OCI-LY1 (cell line): ENCODE measurements around the gene RXYLT1.

Experiments
- H2AFZ ChIP-seq: fragments of 200-600 bp; sonication (generic), shearing (Covaris generic); 2 replicates; pipeline ENCODE4 v1.6.0; 2014; ENCODE audit warnings: antibody characterized with exemption, mild to moderate bottlenecking, low read length
- H3F3A ChIP-seq: fragments of 200-600 bp; sonication (generic), shearing (Covaris generic); 2 replicates; pipeline ENCODE4 v1.6.0; 2014; ENCODE audit warnings: mild to moderate bottlenecking, antibody characterized with exemption, low read length, moderate library complexity; ENCODE audit not compliant: insufficient read depth
- H3K27ac ChIP-seq: fragments of 200-600 bp; sonication (generic); 2 replicates; pipeline ENCODE4 v1.5.1; 2014; ENCODE audit warnings: low read length, mixed run types, mild to moderate bottlenecking, low read depth; ENCODE audit not compliant: poor library complexity, severe bottlenecking
- H3K27me3 ChIP-seq: fragments of 200-600 bp; sonication (generic); 2 replicates; pipeline ENCODE4 v1.6.0; 2014; ENCODE audit warnings: antibody characterized with exemption, mild to moderate bottlenecking, low read length, moderate library complexity; ENCODE audit not compliant: insufficient read depth
- H3K36me3 ChIP-seq: fragments of 200-600 bp; sonication (generic); 2 replicates; pipeline ENCODE4 v1.6.1; 2014; ENCODE audit warnings: mild to moderate bottlenecking, antibody characterized with exemption, low read length, moderate library complexity, mixed read lengths; ENCODE audit not compliant: insufficient read depth
- H3K4me1 ChIP-seq: fragments of 200-600 bp; sonication (generic); 2 replicates; pipeline ENCODE4 v1.5.1; 2014; ENCODE audit warnings: mild to moderate bottlenecking, low read length, moderate library complexity; ENCODE audit not compliant: insufficient read depth, severe bottlenecking
- H3K4me2 ChIP-seq: fragments of 200-600 bp; sonication (generic), shearing (Covaris generic); 2 replicates; pipeline ENCODE4 v1.6.1; 2014; ENCODE audit warnings: low read length
- H3K4me3 ChIP-seq: fragments of 200-600 bp; sonication (generic); 2 replicates; pipeline ENCODE4 v1.5.1; 2014; ENCODE audit warnings: low read length, low read depth, mild to moderate bottlenecking, mixed read lengths; ENCODE audit not compliant: poor library complexity, severe bottlenecking
- H3K79me2 ChIP-seq: fragments of 200-600 bp; shearing (Covaris generic); 2 replicates; pipeline ENCODE4 v1.6.1; 2016; ENCODE audit warnings: mixed run types, low read length, mixed read lengths; ENCODE audit not compliant: insufficient read depth
- H3K9ac ChIP-seq: fragments of 200-600 bp; sonication (generic), shearing (Covaris generic); 2 replicates; pipeline ENCODE4 v1.6.1; 2014; ENCODE audit warnings: mild to moderate bottlenecking, low read length, mixed read lengths
- H3K9me2 ChIP-seq: fragments of 200-600 bp; sonication (generic), shearing (Covaris generic); 2 replicates; pipeline ENCODE4 v1.6.1; 2014; ENCODE audit warnings: low read depth, mild to moderate bottlenecking, low read length, mixed read lengths
- H3K9me3 ChIP-seq: fragments of 200-600 bp; shearing (Covaris generic); 2 replicates; pipeline ENCODE4 v1.6.1; 2014; ENCODE audit warnings: low read length, mixed read lengths
- H4K20me1 ChIP-seq: fragments of 200-600 bp; sonication (generic), shearing (Covaris generic); 2 replicates; pipeline ENCODE4 v1.6.0; 2016; ENCODE audit warnings: mild to moderate bottlenecking, low read length; ENCODE audit not compliant: insufficient read depth
- CTCF ChIP-seq: fragments of 200-600 bp; sonication (generic), shearing (Covaris generic); IDR thresholded peaks from 2 replicates; pipeline ENCODE4 v1.5.1; 2017; ENCODE audit warnings: mild to moderate bottlenecking, antibody characterized with exemption, low read length, moderate library complexity, mixed read lengths
- EZH2 ChIP-seq: fragments of 200-600 bp; sonication (generic), shearing (Covaris generic); IDR thresholded peaks from 2 replicates; pipeline ENCODE4 v1.8.0; 2017; ENCODE audit warnings: borderline replicate concordance, mixed run types, mild to moderate bottlenecking, antibody characterized with exemption, low read length, moderate library complexity, mixed read lengths

The RXYLT1 gene

GRCh38 chr12:63752841-63753240 lies 26.9 kb upstream of the RXYLT1 start:
- Histone ChIP-seq H3K9me3 (no peaks in the 10 kb centered on the region), H3F3A (no peaks in the 10 kb centered on the region), H4K20me1 (no peaks in the 10 kb centered on the region), H2AFZ (no peak overlapping the region), H3K9me2 (no peaks in the 10 kb centered on the region), H3K36me3 (no peaks in the 10 kb centered on the region), H3K27me3 (no peaks in the 10 kb centered on the region), H3K9ac (no peak overlapping the region), H3K4me1 (no peaks in the 10 kb centered on the region), H3K79me2 (no peaks in the 10 kb centered on the region), H3K27ac (no peak overlapping the region), H3K4me2 (no peak overlapping the region), H3K4me3 (no peak overlapping the region)
- TF ChIP-seq EZH2 (no peak), CTCF (no peak)

- H3K4me2 ChIP-seq, result no peak overlapping the region
- no peaks in the 10 kb centered on the region for H3K79me2 ChIP-seq
- H3K4me3 ChIP-seq, result no peak overlapping the region
- no peaks in the 10 kb centered on the region for H3K27me3 ChIP-seq
- TF ChIP-seq EZH2, result no peak
- TF ChIP-seq CTCF, result no peak
- no peak overlapping the region for H3K27ac ChIP-seq
- H3K9ac ChIP-seq, result no peak overlapping the region
- no peaks in the 10 kb centered on the region for H4K20me1 ChIP-seq
- H2AFZ ChIP-seq, result no peak overlapping the region
- no peaks in the 10 kb centered on the region for H3K36me3 ChIP-seq
- no peaks in the 10 kb centered on the region for H3K9me2 ChIP-seq
- H3K9me3 ChIP-seq, result no peaks in the 10 kb centered on the region
- no peaks in the 10 kb centered on the region for H3F3A ChIP-seq
- H3K4me1 ChIP-seq, result no peaks in the 10 kb centered on the region
These were observed 26.0 kb upstream of the RXYLT1 start for GRCh38 chr12:63753743-63754142.

GRCh38 chr12:63764481-63764880 lies 15.2 kb upstream of the RXYLT1 start:
- no peak for TF ChIP-seq CTCF
- no peak for TF ChIP-seq EZH2
- Histone ChIP-seq H3K27me3 (no peaks in the 10 kb centered on the region), H3F3A (no peaks in the 10 kb centered on the region), H3K9me3 (0 out of 2 replicates have a peak, but pooled peaks cover 1% of the 10 kb centered on the region), H3K9me2 (no peaks in the 10 kb centered on the region), H4K20me1 (no peaks in the 10 kb centered on the region), H3K79me2 (no peaks in the 10 kb centered on the region), H3K4me3 (no peak overlapping the region), H3K4me2 (no peak overlapping the region), H2AFZ (no peak overlapping the region), H3K27ac (no peak overlapping the region), H3K36me3 (no peaks in the 10 kb centered on the region), H3K9ac (no peak overlapping the region), H3K4me1 (no peaks in the 10 kb centered on the region)
